Heart left ventricle (tissue), 13 donors: ENCODE data around the gene IDNK.
"Not testable (repeated sequence)": the region's sequence is repeated elsewhere in the genome, so short reads cannot be mapped to it uniquely, and the experiment has no call there.

Experiments used
- CTCF ChIP-seq, 12 donors: fragments of 200-600 bp; sonication (generic) in 4 of 12; IDR thresholded peaks; one replicate each; pipeline versions ENCODE4 v1.5.0 to v1.8.0; 2018 to 2022; ENCODE audit warnings: antibody characterized with exemption in 12 of 12, mild to moderate bottlenecking in 5 of 12
- POLR2A ChIP-seq, 2 donors: fragments of 450-650 bp; IDR thresholded peaks; one replicate each; pipeline ENCODE4 v1.6.1; 2017; ENCODE audit warnings: antibody characterized with exemption in 2 of 2, mild to moderate bottlenecking in 2 of 2, moderate library complexity in 2 of 2
- donor health status: ischemic (EF 13 %, LVEDD 7.1; RV severe dilation, severe dysfunction).
- donor health status: DM: no; HTN: yes; CAD: no.
- donor health status: DM: no; HTN: no; CAD: no.
- donor health status: ischemic (EF 25% LVEDD 6.9; RV normal size, moderate dysfunction).
- donor health status: ischemic (EF 25% LVEDD 5.7; RV mildly dilated, moderate dysfunction).
- donor health status: ischemic (EF 35%, LVEDD 5.7; RV mildly dilated, moderate dysfunction).
- donor health status: nonischemic (EF 11% LVEDD 7.7; RV severe dilation, severe dysfunction).
- donor health status: DM: yes; HTN: yes; CAD: no.
- donor health status: PGD.
- donor health status: ischemic (EF 29% LVEDD 5.4; RV normal size, mild dysfunction).
- donor health status: nonischemic (EF 23%, LVEDD 6.1; RV moderate dilation, normal function).

DNA sequence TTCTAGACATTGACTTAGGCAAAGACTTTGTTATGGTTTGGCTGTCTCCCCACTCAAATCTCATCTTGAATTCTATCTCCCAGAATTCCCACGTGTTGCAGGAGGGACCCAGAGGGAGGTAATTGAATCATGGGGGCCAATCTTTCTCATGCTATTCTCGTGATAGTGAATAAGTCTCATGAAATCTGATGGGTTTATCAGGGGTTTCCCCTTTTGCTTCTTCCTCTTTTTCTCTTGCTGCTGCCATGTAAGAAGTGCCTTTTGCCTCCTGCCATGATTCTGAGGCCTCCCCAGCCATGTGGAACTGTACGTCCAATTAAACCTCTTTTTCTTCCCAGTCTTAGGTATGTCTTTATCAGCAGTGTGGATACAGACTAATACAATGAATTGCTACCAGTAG, 15.3 kb upstream of the IDNK start:
- not testable (repeated sequence) for TF ChIP-seq CTCF, POLR2A (IDR thresholded peaks at IDR 0.05)
